K562 (cell line): ENCODE data around the gene ERMP1. TPM values are rescaled to one million over a fixed set of nuclear protein-coding genes. Genes with fewer than 3 reads are reported as not detected.

Experiments used
- DLX4 ChIP-seq: fragments of 250-450 bp; sonication (Bioruptor Pico); IDR thresholded peaks from 2 replicates; pipeline ENCODE4 v1.6.1; 2021; ENCODE audit warnings: mild to moderate bottlenecking
- HDGF ChIP-seq: fragments of 450-650 bp; IDR thresholded peaks from 2 replicates; pipeline ENCODE4 v1.6.1; 2016
- KLF10 ChIP-seq: fragments of 250-450 bp; sonication (Bioruptor Pico); IDR thresholded peaks from 2 replicates; pipeline ENCODE4 v1.6.1; 2021; ENCODE audit warnings: matching md5 sums
- MEIS2 ChIP-seq: fragments of 450-650 bp; IDR thresholded peaks from 2 replicates; pipeline ENCODE4 v1.6.1; 2014; ENCODE audit warnings: mild to moderate bottlenecking; ENCODE audit not compliant: partially characterized antibody
- MGA ChIP-seq: fragments of 450-650 bp; IDR thresholded peaks from 2 replicates; pipeline ENCODE4 v1.6.1; 2016; ENCODE audit warnings: mild to moderate bottlenecking, moderate library complexity
- MYBL2 ChIP-seq, 2 experiments: fragments of 450-650 bp in 1 of 2; sonication (generic) in 1 of 2; formaldehyde crosslinking in 1 of 2; IDR thresholded peaks; 2 replicates each; pipeline versions ENCODE4 v1.6.1 to v1.8.1; 2017 to 2022; ENCODE audit warnings: borderline replicate concordance in 1 of 2, inconsistent platforms in 1 of 2, low read depth in 1 of 2, mild to moderate bottlenecking in 1 of 2, missing genetic modification reagents in 1 of 2, moderate library complexity in 1 of 2
- NRF1 ChIP-seq, 2 experiments: fragments of 450-650 bp; IDR thresholded peaks in 1 of 2; conservative IDR thresholded peaks in 1 of 2; 2 replicates each; pipeline ENCODE4 v1.6.1; 2014; ENCODE audit warnings: mild to moderate bottlenecking in 2 of 2
- PCBP1 ChIP-seq: fragments of 200-400 bp; formaldehyde crosslinking; IDR thresholded peaks from 2 replicates; pipeline ENCODE4 v1.6.1; 2018; ENCODE audit warnings: mild to moderate bottlenecking, low read depth, low read length; ENCODE audit not compliant: poor library complexity, severe bottlenecking
- PKNOX1 ChIP-seq: fragments of 450-650 bp; IDR thresholded peaks from 2 replicates; pipeline ENCODE4 v1.6.1; 2016
- TBL1XR1 ChIP-seq, 2 experiments: IDR thresholded peaks; 2 replicates each; pipeline ENCODE4 v1.6.1; 2012; ENCODE audit warnings: improper control_type of control experiment in 2 of 2, low read length in 2 of 2, mild to moderate bottlenecking in 1 of 2
- THAP7 ChIP-seq: fragments of 250-450 bp; sonication (Bioruptor Pico); IDR thresholded peaks from 2 replicates; pipeline ENCODE4 v1.5.0; 2021
- ZFPM2 ChIP-seq: fragments of 250-450 bp; sonication (Bioruptor Pico); IDR thresholded peaks from 2 replicates; pipeline ENCODE4 v1.5.1; 2022; ENCODE audit warnings: mild to moderate bottlenecking
- ZNF766 ChIP-seq: fragments of 200-800 bp; sonication (Bioruptor generic); conservative IDR thresholded peaks from 2 replicates; pipeline ENCODE4 v1.6.1; 2016; ENCODE audit warnings: missing genetic modification characterization, missing compliant biosample characterization
- ZNF830 ChIP-seq: fragments of 250-450 bp; sonication (Bioruptor Pico); IDR thresholded peaks from 2 replicates; pipeline ENCODE4 v1.5.0; 2021; ENCODE audit warnings: mild to moderate bottlenecking
- polyA plus RNA-seq, 8 experiments: library from polyadenylated mRNA; depleted of rRNA in 4 of 8; stranded (reverse) in 5 of 8; unstranded in 3 of 8; fragments of >200 nt; fragmentation: Nextera tagmentation in 2 of 8; fragmentation: Illumina TruSeq in 1 of 8; extraction: Ambion mirVana in 2 of 8; extraction: Trizol in 1 of 8; gene quantifications; 2 replicates each; pipeline versions ENCODE4 v1.2.1 to v1.2.3, GENCODE V29; 2011 to 2014; ENCODE audit warnings: inconsistent platforms in 1 of 8, missing spikeins in 1 of 8
- total RNA-seq, 7 experiments: library from RNA; depleted of rRNA in 6 of 7; stranded (reverse); fragments of >200 nt in 6 of 7; fragmentation: Illumina TruSeq in 2 of 7; extraction: Trizol in 2 of 7; gene quantifications; 2 replicates each; pipeline versions ENCODE4 v1.2.1 to v1.2.3, GENCODE V29; 2011 to 2021; ENCODE audit warnings: low replicate concordance in 1 of 7

The ERMP1 gene
- total and polyA plus RNA-seq, 9 of the 15 experiments (the other 6 are each of a cell fraction or from before 2014, with no cell fraction given) = 2.5 to 26.3 (median 12.6) TPM

DNA sequence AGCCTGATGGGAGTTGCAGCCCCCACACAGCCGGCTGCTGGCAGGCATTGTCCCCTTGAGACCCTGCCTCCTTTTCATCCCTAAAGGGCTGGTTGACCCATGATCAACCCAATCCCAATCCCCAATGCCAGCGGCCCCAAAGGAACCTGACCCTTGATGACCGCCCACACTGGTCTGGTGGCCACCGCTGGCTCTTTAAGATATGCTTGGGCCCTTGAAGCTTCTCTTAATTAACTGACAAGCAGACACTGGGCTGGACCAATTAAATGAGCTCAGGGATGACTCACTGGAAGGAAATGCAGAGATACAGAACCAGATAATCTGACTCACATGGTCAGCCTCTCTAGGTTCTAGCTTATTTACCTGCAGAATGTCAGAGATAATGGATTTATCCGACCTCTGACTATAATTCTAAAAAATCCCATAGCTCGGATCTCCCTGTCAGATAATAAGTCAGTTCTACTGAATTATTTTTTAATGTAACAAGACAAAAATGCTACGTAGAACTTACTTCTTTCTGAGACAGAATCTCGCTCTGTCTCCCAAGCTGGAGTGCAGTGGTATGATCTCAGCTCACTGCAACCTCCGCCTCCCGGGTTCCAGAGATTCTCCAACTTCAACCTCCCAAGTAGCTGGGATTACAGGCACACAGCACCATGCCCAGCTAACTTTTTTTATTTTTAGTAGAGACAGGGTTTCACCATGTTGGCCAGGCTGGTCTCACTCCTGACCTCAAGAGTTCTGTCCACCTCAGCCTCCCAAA, 46.7 kb upstream of the ERMP1 start (continued):
- TF ChIP-seq PKNOX1 (peak; percentile 93), ZNF766 (CRISPR knock-in tag) (no peak), PCBP1 (no peak), NRF1 (conservative IDR thresholded peaks at IDR 0.05 in 1 of 2, IDR thresholded peaks at IDR 0.05 in 1 of 2) (no peak), ZFPM2 (CRISPR knock-in tag) (no peak), HDGF (no peak), MYBL2 (IDR thresholded peaks at IDR 0.05; ENCODE audit: low read depth) (no peak), MYBL2 (CRISPR knock-in tag; IDR thresholded peaks at IDR 0.05; ENCODE audit: borderline replicate concordance) (no peak), MEIS2 (peak; percentile 85), TBL1XR1 (IDR thresholded peaks at IDR 0.05; ENCODE audit: low read length in 2 of 2) (peak in 1 of 2 experiments; percentile 66; a peak in 2 of 4 replicates), THAP7 (no peak), DLX4 (no peak), ZNF830 (no peak), KLF10 (CRISPR knock-in tag) (no peak), MGA (no peak)
